NB4 (cell line): ENCODE measurements around the gene PABPC3.

Experiments used
- CTCF ChIP-seq: IDR thresholded peaks from one replicate; pipeline ENCODE4 v1.5.1; 2012; ENCODE audit warnings: low read depth, low read length
- MAX ChIP-seq: IDR thresholded peaks from 2 replicates; pipeline ENCODE4 v1.6.1; 2011; ENCODE audit warnings: low read depth, low read length
- POLR2A ChIP-seq: IDR thresholded peaks from 2 replicates; pipeline ENCODE4 v1.6.1; 2011; ENCODE audit warnings: mild to moderate bottlenecking; ENCODE audit not compliant: insufficient read length; ENCODE audit errors: extremely low read depth

- TF ChIP-seq CTCF: peak; percentile 73
- TF ChIP-seq POLR2A: no peak
- TF ChIP-seq MAX: no peak
These were observed 10.7 kb upstream of the PABPC3 start for GRCh38 chr13:25085125-25085742.
